SJCRH30 (cell line): ENCODE data around the gene FGF23. TPM values are rescaled to one million over a fixed set of nuclear protein-coding genes. Genes with fewer than 3 reads are reported as not detected.

ENCODE experiments used
- DNase-seq, 2 experiments: peaks; one replicate each; pipeline ENCODE4 v3.0.0-alpha.2; 2015 to 2020
- H3K27ac ChIP-seq: fragments of 250-450 bp; sonication (Bioruptor Pico); 2 replicates; pipeline ENCODE4 v1.5.1; 2020; ENCODE audit warnings: mild to moderate bottlenecking, moderate library complexity
- H3K27me3 ChIP-seq: fragments of 250-450 bp; sonication (Bioruptor Pico); 2 replicates; pipeline ENCODE4 v1.5.1; 2020; ENCODE audit warnings: mild to moderate bottlenecking, moderate library complexity
- H3K36me3 ChIP-seq: fragments of 250-450 bp; sonication (Bioruptor Pico); 2 replicates; pipeline ENCODE4 v1.5.1; 2020; ENCODE audit warnings: mild to moderate bottlenecking, moderate library complexity
- H3K4me1 ChIP-seq: fragments of 250-450 bp; sonication (Bioruptor Pico); 2 replicates; pipeline ENCODE4 v1.5.1; 2020; ENCODE audit warnings: mild to moderate bottlenecking, moderate library complexity
- H3K4me3 ChIP-seq: fragments of 250-450 bp; sonication (Bioruptor Pico); 2 replicates; pipeline ENCODE4 v1.5.1; 2020; ENCODE audit warnings: mild to moderate bottlenecking, moderate library complexity
- H3K9me3 ChIP-seq: fragments of 250-450 bp; sonication (Bioruptor Pico); replicated peaks from 2 replicates; pipeline ENCODE4 v1.5.1; 2020; ENCODE audit warnings: mild to moderate bottlenecking, moderate library complexity
- total RNA-seq: library from RNA; depleted of rRNA; stranded (reverse); fragments of >200 nt; shearing (Covaris generic); gene quantifications from 2 replicates; pipeline ENCODE4 v1.2.3, GENCODE V29; 2014

The FGF23 gene
- total RNA-seq, 1 experiment from 2014 or later, result 0.02 TPM

DNA sequence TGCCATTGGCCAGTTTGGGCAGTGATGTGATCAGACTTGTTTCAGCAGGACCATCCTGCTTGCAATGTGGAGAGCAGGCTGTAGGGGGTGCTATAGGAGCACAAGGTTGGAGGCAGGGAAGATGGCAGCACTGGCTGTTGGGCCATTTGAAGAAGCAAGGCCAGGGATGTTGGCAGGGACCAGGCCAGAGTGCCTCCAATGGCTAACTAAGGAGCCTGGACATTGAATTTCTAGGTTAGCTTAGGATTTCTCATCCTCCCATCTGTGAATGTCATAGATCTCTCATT, 23.5 kb downstream of the FGF23 start:
- Histone ChIP-seq H3K27ac (no peak overlapping the region), H3K4me3 (no peak overlapping the region), H3K9me3 (no peaks in the 10 kb centered on the region), H3K4me1 (no peaks in the 10 kb centered on the region), H3K27me3 (no peaks in the 10 kb centered on the region), H3K36me3 (peaks cover 25% of the 10 kb centered on the region)
- peak; percentile 73 to 78 for DNase-seq

DNA sequence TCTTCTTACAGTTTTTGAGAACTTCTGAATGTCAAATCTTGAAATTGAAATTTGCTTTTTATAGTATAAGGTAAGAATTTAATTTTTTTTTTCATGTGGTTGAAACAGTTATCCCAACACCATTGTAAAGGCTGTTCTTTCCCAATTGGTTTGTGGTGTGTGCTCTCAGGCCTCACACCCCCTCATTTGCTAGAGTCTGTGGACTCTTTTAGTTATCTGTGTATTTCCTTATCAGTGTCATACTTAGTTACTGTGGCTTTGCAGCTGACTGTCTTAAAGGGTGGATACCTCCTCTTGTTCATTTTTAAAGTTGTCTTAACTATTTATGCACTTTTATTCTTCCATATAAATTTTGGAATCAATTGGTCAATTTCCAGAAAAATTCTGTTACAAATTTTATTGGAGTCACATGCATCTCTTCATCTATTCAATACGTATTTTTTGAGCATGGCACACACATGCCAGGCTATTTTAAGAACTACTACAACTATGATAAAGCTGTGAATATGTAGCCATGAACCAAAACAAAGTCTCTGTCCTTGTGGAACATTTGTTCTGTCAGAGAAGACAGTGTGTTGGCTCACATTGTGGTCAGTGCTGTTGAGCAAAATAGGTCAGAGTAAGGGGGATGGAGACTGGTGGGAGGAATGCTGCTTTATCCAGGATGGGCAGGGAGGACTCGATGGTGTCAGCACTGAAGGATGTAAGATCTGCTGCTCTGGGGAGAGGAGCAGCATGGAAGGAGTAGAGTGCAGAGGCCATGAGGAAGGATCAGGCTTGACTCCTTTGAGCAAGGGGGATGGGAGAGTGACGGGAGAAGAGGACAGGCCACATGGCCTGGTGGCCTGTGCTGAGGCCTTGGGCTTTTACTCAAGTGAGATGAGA, 24.1 kb downstream of the FGF23 start:
- no peak overlapping the region for H3K27ac ChIP-seq
- DNase-seq, result no peak
- no peaks in the 10 kb centered on the region for H3K9me3 ChIP-seq
- peaks cover 28% of the 10 kb centered on the region for H3K36me3 ChIP-seq
- H3K4me1 ChIP-seq, result no peaks in the 10 kb centered on the region
- H3K27me3 ChIP-seq, result no peaks in the 10 kb centered on the region
- H3K4me3 ChIP-seq, result no peak overlapping the region

DNA sequence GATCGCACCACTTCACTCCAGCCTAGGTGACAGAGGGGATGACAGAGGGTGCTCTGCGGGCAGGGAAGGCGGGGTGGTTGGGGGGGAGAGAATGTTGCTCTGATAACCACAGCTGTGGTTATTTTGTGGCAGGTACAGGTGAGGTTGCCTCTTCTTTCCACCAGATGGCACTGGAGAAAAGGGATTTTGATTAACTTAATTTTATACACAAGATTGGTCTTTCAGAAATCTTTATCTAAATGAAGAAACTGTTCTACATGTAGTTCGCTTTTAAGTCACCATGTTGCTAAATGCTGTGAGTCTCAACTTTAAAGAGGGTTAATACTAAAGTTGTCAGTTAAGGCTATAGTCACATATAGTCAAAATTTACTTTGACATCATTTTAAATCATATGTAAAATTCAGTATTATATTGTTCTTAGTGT, 25.7 kb downstream of the FGF23 start:
- Histone ChIP-seq H3K27me3 (no peaks in the 10 kb centered on the region), H3K27ac (no peak overlapping the region), H3K9me3 (no peaks in the 10 kb centered on the region), H3K36me3 (peaks cover 35% of the 10 kb centered on the region), H3K4me3 (no peak overlapping the region), H3K4me1 (no peaks in the 10 kb centered on the region)
- peak; percentile 9 to 21 for DNase-seq

DNA sequence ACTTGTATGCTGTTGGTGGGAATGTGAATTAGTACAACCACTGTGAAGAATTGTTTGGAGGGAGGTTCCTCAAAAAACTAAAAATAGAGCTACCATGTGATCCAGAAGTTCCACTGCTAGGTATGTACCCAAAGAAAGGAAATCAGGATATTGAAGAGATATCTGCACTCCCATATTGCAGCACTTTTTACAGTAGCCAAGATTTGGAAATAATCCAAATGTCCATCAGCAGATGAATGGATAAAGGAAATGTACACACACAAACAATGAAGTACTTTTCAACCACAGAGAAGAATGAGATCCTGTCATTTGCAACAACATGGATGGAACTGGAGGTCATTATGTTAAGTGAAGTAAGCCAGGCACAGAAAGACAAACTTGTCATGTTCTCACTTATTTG, 32.6 kb downstream of the FGF23 start:
- H3K27me3 ChIP-seq, result no peaks in the 10 kb centered on the region
- no peak for DNase-seq
- peaks cover 22% of the 10 kb centered on the region for H3K9me3 ChIP-seq
- H3K4me1 ChIP-seq, result no peaks in the 10 kb centered on the region
- H3K27ac ChIP-seq, result no peak overlapping the region
- peaks cover 52% of the 10 kb centered on the region for H3K36me3 ChIP-seq
- no peak overlapping the region for H3K4me3 ChIP-seq

DNA sequence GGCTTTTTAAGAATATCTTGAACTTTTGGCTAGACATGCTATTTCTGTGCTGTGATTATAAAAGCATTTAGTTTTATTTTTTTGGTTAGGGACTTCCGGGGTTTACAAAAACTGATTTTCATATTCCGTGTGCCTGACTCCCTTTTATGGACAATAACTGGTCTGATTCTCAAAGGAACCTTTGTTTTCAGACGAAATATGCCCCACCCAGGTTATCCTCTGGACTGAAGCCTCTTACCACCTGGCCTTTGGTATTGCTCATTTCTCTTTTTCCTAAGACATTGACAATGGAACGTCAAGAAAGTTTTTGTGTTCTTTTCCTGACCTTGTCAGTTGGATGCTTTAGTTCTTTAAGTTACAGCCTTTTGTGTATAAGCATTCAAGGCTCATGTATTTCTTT, 47.7 kb downstream of the FGF23 start:
- Histone ChIP-seq H3K4me3 (no peak overlapping the region), H3K36me3 (peaks cover 58% of the 10 kb centered on the region), H3K27ac (no peak overlapping the region), H3K4me1 (no peaks in the 10 kb centered on the region), H3K27me3 (no peaks in the 10 kb centered on the region), H3K9me3 (no peaks in the 10 kb centered on the region)
- no peak for DNase-seq

DNA sequence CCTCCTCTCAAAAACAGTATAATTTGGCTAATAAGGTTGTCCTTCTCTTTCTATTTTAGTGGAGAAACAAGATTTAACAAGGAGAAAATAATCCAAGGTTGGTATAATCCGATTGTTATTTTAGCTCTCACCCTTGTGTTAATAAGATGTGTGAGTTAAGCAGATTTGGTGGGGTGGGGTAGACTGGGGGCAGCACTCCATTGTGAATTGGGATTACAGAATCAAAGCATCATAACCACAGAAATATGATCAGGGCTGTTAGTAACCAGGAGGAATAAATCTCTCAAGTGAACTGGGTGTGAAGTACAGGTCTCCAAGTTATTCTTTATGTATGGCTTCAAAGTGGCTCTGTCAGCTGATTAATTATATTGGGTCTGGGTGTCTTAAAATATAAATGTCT, 48.3 kb downstream of the FGF23 start:
- Histone ChIP-seq H3K4me1 (no peaks in the 10 kb centered on the region), H3K27ac (no peak overlapping the region), H3K9me3 (no peaks in the 10 kb centered on the region), H3K27me3 (no peaks in the 10 kb centered on the region), H3K36me3 (peaks cover 54% of the 10 kb centered on the region), H3K4me3 (no peak overlapping the region)
- DNase-seq, result no peak

DNA sequence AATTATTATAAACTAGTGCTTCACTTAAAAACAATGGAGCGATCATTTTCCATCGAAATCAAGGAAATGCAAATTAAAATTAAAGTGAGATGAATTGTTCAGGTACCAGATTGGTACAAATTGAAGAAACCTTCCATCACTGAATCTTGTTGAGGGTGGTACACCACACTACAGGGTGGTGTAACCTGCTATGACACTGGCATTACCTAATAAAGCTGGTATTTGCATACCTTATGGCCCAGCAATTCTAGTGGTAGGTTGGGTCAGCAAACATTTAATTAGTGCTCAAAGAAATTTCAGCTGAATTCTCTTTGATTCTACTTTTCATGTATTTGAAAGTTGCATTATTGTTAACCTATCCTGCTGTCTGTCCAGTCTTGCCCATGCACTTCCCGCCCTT, 49.3 kb downstream of the FGF23 start:
- no peaks in the 10 kb centered on the region for H3K9me3 ChIP-seq
- H3K27me3 ChIP-seq, result no peaks in the 10 kb centered on the region
- DNase-seq, result no peak
- H3K4me3 ChIP-seq, result no peak overlapping the region
- peaks cover 45% of the 10 kb centered on the region for H3K36me3 ChIP-seq
- no peak overlapping the region for H3K27ac ChIP-seq
- H3K4me1 ChIP-seq, result no peaks in the 10 kb centered on the region

DNA sequence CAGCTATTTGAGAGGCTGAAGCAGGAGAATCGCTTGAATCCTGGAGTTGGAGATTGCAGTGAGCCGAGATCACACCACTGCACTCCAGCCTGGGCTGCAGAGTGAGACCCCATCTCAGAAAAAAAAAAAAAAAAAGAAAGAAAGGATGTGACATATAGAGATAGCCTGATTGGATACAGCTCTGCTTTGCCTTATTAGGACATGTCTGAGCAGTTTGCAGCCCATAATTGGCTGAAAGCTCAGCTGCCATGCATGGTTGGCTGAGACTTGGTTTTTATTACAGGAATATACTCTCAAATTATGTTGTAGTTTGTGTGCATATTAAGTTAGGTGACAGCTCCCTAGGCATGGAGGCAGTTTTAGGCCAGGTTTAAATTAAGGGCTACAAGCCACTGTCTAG, 52.2 kb downstream of the FGF23 start:
- peaks cover 17% of the 10 kb centered on the region for H3K36me3 ChIP-seq
- peaks cover 3% of the 10 kb centered on the region; the same call in 1 of the 2 replicates for H3K4me1 ChIP-seq
- H3K27me3 ChIP-seq, result no peaks in the 10 kb centered on the region
- no peaks in the 10 kb centered on the region for H3K9me3 ChIP-seq
- H3K4me3 ChIP-seq, result no peak overlapping the region
- DNase-seq, result no peak
- no peak overlapping the region for H3K27ac ChIP-seq

DNA sequence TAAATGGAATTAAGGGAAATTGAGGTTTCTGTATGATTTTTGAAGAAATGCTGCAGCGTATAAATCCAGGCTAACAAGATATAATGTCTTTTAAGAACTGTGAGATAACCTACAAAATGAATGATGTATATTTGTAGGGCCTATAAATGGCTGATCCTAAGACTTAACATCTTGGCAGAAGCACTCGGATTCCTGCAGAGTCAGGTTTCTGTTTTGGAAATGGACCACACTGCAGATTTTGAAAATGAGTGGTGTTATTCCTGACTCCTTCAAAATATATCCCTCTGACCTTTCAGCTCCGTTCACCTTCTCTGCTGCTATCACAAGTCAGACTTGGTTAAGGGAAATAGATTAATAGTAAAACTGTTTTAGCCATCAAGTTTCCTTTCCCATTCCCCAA, 53.5 kb downstream of the FGF23 start:
- no peaks in the 10 kb centered on the region for H3K27me3 ChIP-seq
- no peak for DNase-seq
- H3K27ac ChIP-seq, result no peak overlapping the region
- no peak overlapping the region for H3K4me3 ChIP-seq
- H3K9me3 ChIP-seq, result no peaks in the 10 kb centered on the region
- peaks cover 3% of the 10 kb centered on the region; the same call in 1 of the 2 replicates for H3K4me1 ChIP-seq
- peaks cover 11% of the 10 kb centered on the region for H3K36me3 ChIP-seq

DNA sequence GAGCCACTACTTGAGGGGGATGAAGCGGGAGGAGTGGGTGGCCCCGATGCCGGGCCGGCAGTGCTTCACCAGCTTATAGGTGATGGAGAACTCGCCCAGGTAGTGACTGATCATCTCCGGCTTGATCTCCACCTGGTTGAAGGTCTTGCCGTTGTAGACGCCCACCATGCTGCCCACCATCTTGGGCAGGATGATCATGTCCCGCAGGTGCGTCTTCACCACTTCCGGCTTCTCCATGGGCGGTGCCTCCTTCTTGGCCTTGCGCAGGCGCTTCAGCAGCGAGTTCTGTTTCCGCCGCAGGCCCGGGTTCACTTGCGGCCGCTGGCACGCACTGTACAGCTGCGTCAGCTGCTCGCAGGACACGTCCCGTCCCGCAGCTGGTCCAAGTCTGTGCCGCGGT, 55.1 kb downstream of the FGF23 start:
- Histone ChIP-seq H3K4me1 (peaks cover 6% of the 10 kb centered on the region; the same call in 1 of the 2 replicates), H3K27ac (no peak overlapping the region), H3K4me3 (no peak overlapping the region), H3K27me3 (no peaks in the 10 kb centered on the region), H3K36me3 (peaks cover 8% of the 10 kb centered on the region), H3K9me3 (no peaks in the 10 kb centered on the region)
- DNase-seq, result no peak

DNA sequence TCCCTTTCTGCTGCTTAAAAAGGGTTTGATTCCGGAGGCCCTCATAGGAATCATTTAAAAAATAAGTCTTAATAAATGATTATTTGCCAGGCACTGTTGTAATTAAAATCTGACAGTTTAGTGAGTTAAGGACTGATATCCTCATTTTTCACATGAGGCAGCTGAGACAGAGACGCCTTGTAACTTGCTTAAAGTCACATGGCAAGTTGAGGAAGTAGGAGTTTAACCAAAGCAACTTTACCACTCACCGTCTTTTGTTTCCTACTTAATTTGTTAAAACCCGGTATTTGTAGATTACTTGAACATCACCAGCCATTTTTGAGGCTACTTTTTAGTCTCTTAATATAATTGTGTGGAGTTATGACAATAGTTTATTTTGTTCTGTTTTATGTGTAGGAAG, 56.1 kb downstream of the FGF23 start:
- Histone ChIP-seq H3K27me3 (no peaks in the 10 kb centered on the region), H3K27ac (no peak overlapping the region), H3K9me3 (no peaks in the 10 kb centered on the region), H3K4me3 (no peak overlapping the region), H3K36me3 (peaks cover 3% of the 10 kb centered on the region), H3K4me1 (peaks cover 6% of the 10 kb centered on the region; the same call in 1 of the 2 replicates)
- DNase-seq, result no peak

DNA sequence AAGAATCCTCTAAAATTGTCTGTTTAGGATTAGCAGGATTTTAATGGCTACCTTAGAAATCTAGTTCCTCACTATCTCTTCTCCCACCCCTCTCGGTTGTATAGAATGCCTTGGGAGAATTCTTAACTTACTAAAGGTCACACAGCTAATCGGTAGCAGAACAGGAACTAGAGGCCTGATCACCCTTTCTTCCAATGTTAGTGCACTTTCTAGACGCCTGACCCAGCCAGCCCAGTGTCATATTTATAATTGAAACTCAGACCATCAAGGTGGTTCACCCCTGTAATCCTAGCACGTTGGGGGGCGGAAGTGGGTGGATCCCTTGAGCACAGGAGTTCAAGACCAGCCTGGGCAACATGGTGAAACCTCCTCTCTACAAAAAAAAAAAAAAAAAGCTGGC, 56.8 kb downstream of the FGF23 start:
- H3K27ac ChIP-seq, result no peak overlapping the region
- H3K4me3 ChIP-seq, result no peak overlapping the region; the same call in 1 of the 2 replicates

DNA sequence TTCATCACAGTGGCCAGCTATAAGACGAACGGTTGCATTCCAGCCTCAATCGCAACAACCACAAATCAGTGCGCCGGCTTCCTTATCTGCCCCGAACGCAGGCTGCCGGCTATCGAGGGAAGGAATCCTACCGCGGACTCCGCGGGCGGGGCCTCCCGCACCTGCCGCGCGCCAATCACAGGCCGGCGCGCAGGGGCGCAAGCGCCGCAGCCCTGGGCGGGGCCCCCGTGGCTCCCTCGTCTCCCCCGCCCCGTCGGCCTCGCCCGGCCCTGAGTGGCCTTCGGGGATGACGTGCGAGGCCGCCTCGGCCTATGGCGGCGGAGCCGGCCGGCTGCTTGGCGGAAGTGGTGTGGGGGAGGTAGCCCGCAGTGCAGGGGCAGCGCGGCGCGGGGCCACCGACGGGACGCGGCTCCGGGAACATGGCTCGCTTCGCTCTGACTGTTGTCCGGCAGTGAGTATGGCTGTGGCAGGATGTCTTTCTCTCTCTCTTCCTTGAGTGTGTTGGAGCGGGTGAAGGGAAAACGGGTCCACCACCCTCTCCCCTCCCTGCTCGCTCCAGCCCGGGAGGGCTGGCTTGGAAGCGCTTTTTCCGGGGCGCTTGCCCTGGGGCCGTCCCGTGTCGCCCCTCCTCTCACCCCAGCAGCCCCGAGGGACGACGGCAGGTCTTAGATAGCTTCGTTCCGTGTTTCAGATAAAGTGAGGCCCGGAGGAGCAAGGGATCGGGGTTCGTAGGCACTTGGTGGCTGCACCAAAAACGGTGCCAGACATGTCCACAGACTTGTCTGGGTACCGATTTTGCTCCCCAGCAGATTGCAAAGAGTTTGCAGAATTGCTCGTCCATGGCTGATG, 58.4 kb downstream of the FGF23 start, which contains the start of gene TIGAR:
Gene TIGAR (plus strand): TSS at position 361 of the 849 bp plus-strand sequence. CDS start 59 bp downstream, at position 420.
- H3K4me3 ChIP-seq, result peak within 1 kb of the TSS; percentile 80
- DNase-seq, result peak; percentile 94 to 95
- H3K27ac ChIP-seq, result peak within 1 kb of the TSS; percentile 89
- peaks cover 6% of the 10 kb centered on the region; the same call in 1 of the 2 replicates for H3K4me1 ChIP-seq
- H3K9me3 ChIP-seq, result no peaks in the 10 kb centered on the region
- no peaks in the 10 kb centered on the region for H3K27me3 ChIP-seq
- H3K36me3 ChIP-seq, result no peaks in the 10 kb centered on the region; the same call in none of the 2 replicates

More for the DNA sequence above, 56.8 kb downstream of the FGF23 start:
- H3K27me3 ChIP-seq, result no peaks in the 10 kb centered on the region
- H3K9me3 ChIP-seq, result no peaks in the 10 kb centered on the region
- peaks cover 3% of the 10 kb centered on the region for H3K36me3 ChIP-seq
- peaks cover 6% of the 10 kb centered on the region; the same call in 1 of the 2 replicates for H3K4me1 ChIP-seq
- no peak for DNase-seq

DNA sequence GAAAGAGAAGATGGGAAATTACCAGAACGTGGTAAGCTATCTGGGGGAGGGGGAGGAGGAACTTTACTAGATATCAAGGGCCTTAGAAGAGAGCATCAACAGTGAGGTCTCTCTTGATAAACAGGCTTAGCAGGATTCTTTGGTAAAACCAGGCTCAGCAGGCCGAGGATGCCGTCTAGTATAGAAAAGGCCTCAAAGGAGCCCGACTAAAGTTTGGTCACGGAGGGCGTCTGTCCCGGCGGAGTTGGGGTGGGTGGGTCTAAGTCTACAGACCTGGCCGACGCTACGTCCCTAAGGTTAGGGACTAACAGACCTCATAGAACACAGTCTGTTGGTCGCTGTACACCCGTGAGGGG, 59.0 kb downstream of the FGF23 start:
- Histone ChIP-seq H3K4me1 (peaks cover 6% of the 10 kb centered on the region; the same call in 1 of the 2 replicates), H3K27ac (peak overlapping the region; percentile 89), H3K9me3 (no peaks in the 10 kb centered on the region), H3K36me3 (peaks cover 4% of the 10 kb centered on the region), H3K4me3 (peak overlapping the region; percentile 80), H3K27me3 (no peaks in the 10 kb centered on the region)
- DNase-seq, result no peak
